Measurements from ENCODE around the gene IGDCC3. TPM values are rescaled to one million over a fixed set of nuclear protein-coding genes. Genes with fewer than 3 reads are reported as not detected.

IGDCC3 gene
- total RNA-seq, 1 experiment from 2014 or later, result 53.5 TPM

DNA sequence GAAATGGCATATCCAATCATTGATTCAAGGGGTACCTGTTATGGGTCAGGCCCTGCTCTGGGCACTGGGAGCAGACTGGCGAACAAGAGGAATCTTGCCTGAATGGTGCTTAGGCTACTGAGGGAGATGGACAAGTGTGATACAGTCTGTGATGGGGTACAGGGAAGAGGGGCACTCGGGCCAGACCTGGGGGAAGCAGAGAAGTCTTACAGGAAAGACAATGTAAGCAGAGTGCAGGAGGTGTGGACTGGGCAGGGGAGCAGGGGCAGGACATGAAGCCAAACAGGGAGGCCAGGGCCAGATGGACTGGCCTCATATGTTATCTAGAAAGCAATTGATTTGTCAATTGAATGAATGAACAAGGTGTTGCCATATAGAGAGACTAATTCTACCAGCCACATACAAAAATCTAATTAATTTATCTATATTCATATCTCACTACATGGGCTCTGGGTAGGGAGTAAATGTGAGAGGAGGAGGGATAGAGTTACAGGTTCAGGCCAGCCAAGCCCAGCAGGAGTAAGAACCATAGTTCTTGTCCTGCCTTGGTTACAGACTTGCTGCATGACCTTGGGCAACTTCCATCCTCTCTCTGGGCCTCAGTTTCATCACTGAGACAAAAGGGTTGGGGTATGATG, 48.5 kb upstream of the IGDCC3 start (continued):
- TF ChIP-seq, protein P1, sequence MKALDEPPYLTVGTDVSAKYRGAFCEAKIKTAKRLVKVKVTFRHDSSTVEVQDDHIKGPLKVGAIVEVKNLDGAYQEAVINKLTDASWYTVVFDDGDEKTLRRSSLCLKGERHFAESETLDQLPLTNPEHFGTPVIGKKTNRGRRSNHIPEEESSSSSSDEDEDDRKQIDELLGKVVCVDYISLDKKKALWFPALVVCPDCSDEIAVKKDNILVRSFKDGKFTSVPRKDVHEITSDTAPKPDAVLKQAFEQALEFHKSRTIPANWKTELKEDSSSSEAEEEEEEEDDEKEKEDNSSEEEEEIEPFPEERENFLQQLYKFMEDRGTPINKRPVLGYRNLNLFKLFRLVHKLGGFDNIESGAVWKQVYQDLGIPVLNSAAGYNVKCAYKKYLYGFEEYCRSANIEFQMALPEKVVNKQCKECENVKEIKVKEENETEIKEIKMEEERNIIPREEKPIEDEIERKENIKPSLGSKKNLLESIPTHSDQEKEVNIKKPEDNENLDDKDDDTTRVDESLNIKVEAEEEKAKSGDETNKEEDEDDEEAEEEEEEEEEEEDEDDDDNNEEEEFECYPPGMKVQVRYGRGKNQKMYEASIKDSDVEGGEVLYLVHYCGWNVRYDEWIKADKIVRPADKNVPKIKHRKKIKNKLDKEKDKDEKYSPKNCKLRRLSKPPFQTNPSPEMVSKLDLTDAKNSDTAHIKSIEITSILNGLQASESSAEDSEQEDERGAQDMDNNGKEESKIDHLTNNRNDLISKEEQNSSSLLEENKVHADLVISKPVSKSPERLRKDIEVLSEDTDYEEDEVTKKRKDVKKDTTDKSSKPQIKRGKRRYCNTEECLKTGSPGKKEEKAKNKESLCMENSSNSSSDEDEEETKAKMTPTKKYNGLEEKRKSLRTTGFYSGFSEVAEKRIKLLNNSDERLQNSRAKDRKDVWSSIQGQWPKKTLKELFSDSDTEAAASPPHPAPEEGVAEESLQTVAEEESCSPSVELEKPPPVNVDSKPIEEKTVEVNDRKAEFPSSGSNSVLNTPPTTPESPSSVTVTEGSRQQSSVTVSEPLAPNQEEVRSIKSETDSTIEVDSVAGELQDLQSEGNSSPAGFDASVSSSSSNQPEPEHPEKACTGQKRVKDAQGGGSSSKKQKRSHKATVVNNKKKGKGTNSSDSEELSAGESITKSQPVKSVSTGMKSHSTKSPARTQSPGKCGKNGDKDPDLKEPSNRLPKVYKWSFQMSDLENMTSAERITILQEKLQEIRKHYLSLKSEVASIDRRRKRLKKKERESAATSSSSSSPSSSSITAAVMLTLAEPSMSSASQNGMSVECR (CRISPR knock-in tag; IDR thresholded peaks at IDR 0.05; ENCODE audit: borderline replicate concordance), result no peak
- TF ChIP-seq MLX (CRISPR knock-in tag; IDR thresholded peaks at IDR 0.05) (no peak), SP1 (CRISPR knock-in tag; conservative IDR thresholded peaks at IDR 0.05) (no peak), OVOL2 (CRISPR knock-in tag; IDR thresholded peaks at IDR 0.05; ENCODE audit: borderline replicate concordance) (no peak), EMX1 (CRISPR knock-in tag; IDR thresholded peaks at IDR 0.05) (no peak), RELA (CRISPR knock-in tag; IDR thresholded peaks at IDR 0.05; ENCODE audit: borderline replicate concordance) (no peak), NFATC4 (CRISPR knock-in tag; IDR thresholded peaks at IDR 0.05) (no peak), NR2C2 (CRISPR knock-in tag; IDR thresholded peaks at IDR 0.05) (no peak), NR3C1 (CRISPR knock-in tag; conservative IDR thresholded peaks at IDR 0.05; ENCODE audit: low read depth) (no peak), GTF2I (CRISPR knock-in tag; conservative IDR thresholded peaks at IDR 0.05) (no peak), ZNF423 (CRISPR knock-in tag; IDR thresholded peaks at IDR 0.05) (no peak), SMAD3 (CRISPR knock-in tag; IDR thresholded peaks at IDR 0.05; ENCODE audit: borderline replicate concordance) (no peak)
- TF ChIP-seq, protein P2, sequence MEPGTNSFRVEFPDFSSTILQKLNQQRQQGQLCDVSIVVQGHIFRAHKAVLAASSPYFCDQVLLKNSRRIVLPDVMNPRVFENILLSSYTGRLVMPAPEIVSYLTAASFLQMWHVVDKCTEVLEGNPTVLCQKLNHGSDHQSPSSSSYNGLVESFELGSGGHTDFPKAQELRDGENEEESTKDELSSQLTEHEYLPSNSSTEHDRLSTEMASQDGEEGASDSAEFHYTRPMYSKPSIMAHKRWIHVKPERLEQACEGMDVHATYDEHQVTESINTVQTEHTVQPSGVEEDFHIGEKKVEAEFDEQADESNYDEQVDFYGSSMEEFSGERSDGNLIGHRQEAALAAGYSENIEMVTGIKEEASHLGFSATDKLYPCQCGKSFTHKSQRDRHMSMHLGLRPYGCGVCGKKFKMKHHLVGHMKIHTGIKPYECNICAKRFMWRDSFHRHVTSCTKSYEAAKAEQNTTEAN (CRISPR knock-in tag; IDR thresholded peaks at IDR 0.05), result no peak

DNA sequence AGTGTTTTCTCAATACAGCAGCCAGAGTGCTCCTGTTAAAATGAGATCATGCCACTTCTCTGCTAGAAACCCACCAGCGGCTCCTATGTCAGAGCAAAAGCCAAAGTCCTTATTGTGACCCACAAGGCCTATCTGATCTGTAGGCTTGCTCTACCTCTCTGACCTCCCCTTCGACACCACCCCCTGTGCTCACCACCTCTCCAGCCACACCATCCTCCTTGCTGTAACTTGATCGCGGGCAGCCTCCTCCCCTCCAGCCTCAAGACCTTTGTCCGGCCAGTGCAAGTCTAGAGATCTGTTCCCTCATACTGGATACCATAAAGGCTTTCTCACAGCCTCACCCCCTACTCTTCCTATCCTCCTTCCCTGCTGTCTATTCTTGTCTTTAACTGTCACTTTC, 46.9 kb upstream of the IGDCC3 start:
- DNase-seq (ENCODE audit: low spot score) (no peak), ATAC-seq (no peak)
- POLR2A ChIA-PET, result no interaction called here
- Mint-ChIP-seq H3K36me3 (no peaks in the 10 kb centered on the region), H3K27ac (no peak overlapping the region), H3K9me3 (no peaks in the 10 kb centered on the region), H3K4me1 (peaks cover 45% of the 10 kb centered on the region), H3K4me3 (peak overlapping the region; percentile 98), H3K27me3 (ENCODE audit: low read depth) (peaks cover 20% of the 10 kb centered on the region)
- CTCF ChIA-PET, result no interaction called here
- no peak for TF ChIP-seq NR2C2 (CRISPR knock-in tag; IDR thresholded peaks at IDR 0.05)
- no peak for TF ChIP-seq RORB (CRISPR knock-in tag; IDR thresholded peaks at IDR 0.05)
- no peak for TF ChIP-seq ZBTB21 (CRISPR knock-in tag; IDR thresholded peaks at IDR 0.05; ENCODE audit: borderline replicate concordance)
- TF ChIP-seq FOXK1 (CRISPR knock-in tag; IDR thresholded peaks at IDR 0.05), result no peak
- TF ChIP-seq SP1 (CRISPR knock-in tag; conservative IDR thresholded peaks at IDR 0.05), result no peak
- TF ChIP-seq SMAD3 (CRISPR knock-in tag; IDR thresholded peaks at IDR 0.05; ENCODE audit: borderline replicate concordance), result no peak
- no peak for TF ChIP-seq GTF2I (CRISPR knock-in tag; conservative IDR thresholded peaks at IDR 0.05)
- no peak for TF ChIP-seq FOXP4 (CRISPR knock-in tag; IDR thresholded peaks at IDR 0.05)
- no peak for TF ChIP-seq KAT7 (CRISPR knock-in tag; IDR thresholded peaks at IDR 0.05; ENCODE audit: borderline replicate concordance)
- TF ChIP-seq, protein P3, sequence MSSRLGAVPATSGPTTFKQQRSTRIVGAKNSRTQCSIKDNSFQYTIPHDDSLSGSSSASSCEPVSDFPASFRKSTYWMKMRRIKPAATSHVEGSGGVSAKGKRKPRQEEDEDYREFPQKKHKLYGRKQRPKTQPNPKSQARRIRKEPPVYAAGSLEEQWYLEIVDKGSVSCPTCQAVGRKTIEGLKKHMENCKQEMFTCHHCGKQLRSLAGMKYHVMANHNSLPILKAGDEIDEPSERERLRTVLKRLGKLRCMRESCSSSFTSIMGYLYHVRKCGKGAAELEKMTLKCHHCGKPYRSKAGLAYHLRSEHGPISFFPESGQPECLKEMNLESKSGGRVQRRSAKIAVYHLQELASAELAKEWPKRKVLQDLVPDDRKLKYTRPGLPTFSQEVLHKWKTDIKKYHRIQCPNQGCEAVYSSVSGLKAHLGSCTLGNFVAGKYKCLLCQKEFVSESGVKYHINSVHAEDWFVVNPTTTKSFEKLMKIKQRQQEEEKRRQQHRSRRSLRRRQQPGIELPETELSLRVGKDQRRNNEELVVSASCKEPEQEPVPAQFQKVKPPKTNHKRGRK (CRISPR knock-in tag; IDR thresholded peaks at IDR 0.05; ENCODE audit: borderline replicate concordance), result no peak
- TF ChIP-seq ZNF317 (CRISPR knock-in tag; IDR thresholded peaks at IDR 0.05; ENCODE audit: borderline replicate concordance, low read depth), result no peak
- TF ChIP-seq NFATC4 (CRISPR knock-in tag; IDR thresholded peaks at IDR 0.05), result no peak
- TF ChIP-seq, protein P4, sequence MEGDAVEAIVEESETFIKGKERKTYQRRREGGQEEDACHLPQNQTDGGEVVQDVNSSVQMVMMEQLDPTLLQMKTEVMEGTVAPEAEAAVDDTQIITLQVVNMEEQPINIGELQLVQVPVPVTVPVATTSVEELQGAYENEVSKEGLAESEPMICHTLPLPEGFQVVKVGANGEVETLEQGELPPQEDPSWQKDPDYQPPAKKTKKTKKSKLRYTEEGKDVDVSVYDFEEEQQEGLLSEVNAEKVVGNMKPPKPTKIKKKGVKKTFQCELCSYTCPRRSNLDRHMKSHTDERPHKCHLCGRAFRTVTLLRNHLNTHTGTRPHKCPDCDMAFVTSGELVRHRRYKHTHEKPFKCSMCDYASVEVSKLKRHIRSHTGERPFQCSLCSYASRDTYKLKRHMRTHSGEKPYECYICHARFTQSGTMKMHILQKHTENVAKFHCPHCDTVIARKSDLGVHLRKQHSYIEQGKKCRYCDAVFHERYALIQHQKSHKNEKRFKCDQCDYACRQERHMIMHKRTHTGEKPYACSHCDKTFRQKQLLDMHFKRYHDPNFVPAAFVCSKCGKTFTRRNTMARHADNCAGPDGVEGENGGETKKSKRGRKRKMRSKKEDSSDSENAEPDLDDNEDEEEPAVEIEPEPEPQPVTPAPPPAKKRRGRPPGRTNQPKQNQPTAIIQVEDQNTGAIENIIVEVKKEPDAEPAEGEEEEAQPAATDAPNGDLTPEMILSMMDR (IDR thresholded peaks at IDR 0.05), result no peak
